Upper lobe of left lung (tissue), 6 donors: ENCODE results near the gene CARD11. TPM values are rescaled to one million over a fixed set of nuclear protein-coding genes. Genes with fewer than 3 reads are reported as not detected.
A peak's percentile ranks its signal among the peaks of the same experiment; 100 is the strongest.

Experiments
- ATAC-seq, 2 donors: fragments of 200-7000 bp; cut with Tn5 transposase; one replicate each; pipeline ENCODE4 v1.9.1; 2022; ENCODE audit warnings: mild to moderate bottlenecking in 2 of 2, moderate library complexity in 2 of 2; ENCODE audit not compliant: low FRiP score in 2 of 2
- DNase-seq, 2 donors: peaks; one replicate each; pipeline ENCODE4 v3.0.0-alpha.2; 2019 to 2020
- H3K27ac ChIP-seq, 4 donors: fragments of 200-600 bp; sonication (generic); one replicate each; pipeline ENCODE4 v1.5.1; 2016 to 2019
- H3K27me3 ChIP-seq, 4 donors: fragments of 200-600 bp; sonication (generic); one replicate each; pipeline ENCODE4 v1.5.1; 2017 to 2019
- H3K36me3 ChIP-seq, 4 donors: fragments of 200-600 bp; sonication (generic); one replicate each; pipeline ENCODE4 v1.5.1; 2016 to 2019
- H3K4me1 ChIP-seq, 4 donors: fragments of 200-600 bp; sonication (generic); one replicate each; pipeline ENCODE4 v1.5.1; 2018 to 2019
- H3K4me3 ChIP-seq, 4 donors: fragments of 200-600 bp; sonication (generic); one replicate each; pipeline ENCODE4 v1.5.1; 2017 to 2019; ENCODE audit warnings: mild to moderate bottlenecking in 2 of 4, moderate library complexity in 1 of 4
- H3K9me3 ChIP-seq, 4 donors: fragments of 200-600 bp; sonication (generic); one replicate each; pipeline ENCODE4 v1.5.1; 2018 to 2019
- EP300 ChIP-seq, 4 donors: sonication (generic); formaldehyde crosslinking; IDR thresholded peaks; one replicate each; pipeline ENCODE4 v1.5.1; 2017; ENCODE audit warnings: antibody characterized with exemption in 4 of 4, control low read depth in 2 of 4
- POLR2A ChIP-seq, 4 donors: fragments of 450-650 bp; IDR thresholded peaks; one replicate each; pipeline ENCODE4 v1.5.1; 2016 to 2017; ENCODE audit warnings: antibody characterized with exemption in 4 of 4, mild to moderate bottlenecking in 2 of 4
- POLR2AphosphoS5 ChIP-seq, 2 donors: sonication (generic); formaldehyde crosslinking; IDR thresholded peaks; one replicate each; pipeline ENCODE4 v1.5.1; 2017; ENCODE audit warnings: antibody characterized with exemption in 2 of 2
- WGBS, 2 donors: methylation state at CpG; one replicate each; pipeline ENCODE4 v1.1.5; 2017 to 2018; 5-methylcytosine and 5-hydroxymethylcytosine counted together
- total RNA-seq, 6 donors: library from RNA; depleted of rRNA in 4 of 6; stranded (reverse); fragments of >200 nt in 4 of 6; gene quantifications; one replicate each; pipeline versions ENCODE4 v1.1.0 to v1.2.1, GENCODE V29; 2016 to 2021
- TF ChIP-seq, protein P1 (sequence below), 6 experiments: fragments of 450-650 bp in 4 of 6; fragments of 200-600 bp in 2 of 6; sonication (generic) in 2 of 6; IDR thresholded peaks; one replicate each; pipeline ENCODE4 v1.5.1; 2016 to 2019; ENCODE audit warnings: antibody characterized with exemption in 6 of 6
- donor health status: DM: no; HTN: no; CAD: no; lungs with moderate emphysema.
- donor health status: DM: no; HTN: yes; CAD: no; lungs with severe emphysema.

Gene CARD11
- total RNA-seq, 6 donors from 2014 or later, result 2.8 to 16.8 (median 6.8) TPM

DNA sequence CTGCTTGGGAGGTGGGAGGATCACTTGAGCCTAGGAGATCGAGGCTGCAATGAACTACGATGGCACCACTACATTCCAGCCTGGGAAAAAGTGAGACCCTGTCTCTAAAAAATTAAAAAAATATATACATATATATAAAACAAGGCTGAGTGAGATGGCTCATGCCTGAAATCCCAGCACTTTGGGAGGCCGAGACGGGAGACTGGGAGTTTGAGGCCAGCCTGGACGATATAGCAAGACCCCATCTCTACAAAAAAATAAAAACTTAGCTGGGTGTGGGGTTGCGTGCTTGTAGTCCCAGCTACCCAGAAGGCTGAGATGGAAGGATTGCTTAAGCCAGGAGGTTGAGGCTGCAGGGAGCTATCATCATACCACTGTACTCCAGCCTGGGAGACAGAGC, 87.6 kb downstream of the CARD11 start:
- DNase-seq (peak in 1 of 2 donors; percentile 2), ATAC-seq (no peak)
- TF ChIP-seq POLR2AphosphoS5 (IDR thresholded peaks at IDR 0.05) (no peak), POLR2A (IDR thresholded peaks at IDR 0.05) (no peak), EP300 (IDR thresholded peaks at IDR 0.05) (no peak)
- TF ChIP-seq, protein P1, sequence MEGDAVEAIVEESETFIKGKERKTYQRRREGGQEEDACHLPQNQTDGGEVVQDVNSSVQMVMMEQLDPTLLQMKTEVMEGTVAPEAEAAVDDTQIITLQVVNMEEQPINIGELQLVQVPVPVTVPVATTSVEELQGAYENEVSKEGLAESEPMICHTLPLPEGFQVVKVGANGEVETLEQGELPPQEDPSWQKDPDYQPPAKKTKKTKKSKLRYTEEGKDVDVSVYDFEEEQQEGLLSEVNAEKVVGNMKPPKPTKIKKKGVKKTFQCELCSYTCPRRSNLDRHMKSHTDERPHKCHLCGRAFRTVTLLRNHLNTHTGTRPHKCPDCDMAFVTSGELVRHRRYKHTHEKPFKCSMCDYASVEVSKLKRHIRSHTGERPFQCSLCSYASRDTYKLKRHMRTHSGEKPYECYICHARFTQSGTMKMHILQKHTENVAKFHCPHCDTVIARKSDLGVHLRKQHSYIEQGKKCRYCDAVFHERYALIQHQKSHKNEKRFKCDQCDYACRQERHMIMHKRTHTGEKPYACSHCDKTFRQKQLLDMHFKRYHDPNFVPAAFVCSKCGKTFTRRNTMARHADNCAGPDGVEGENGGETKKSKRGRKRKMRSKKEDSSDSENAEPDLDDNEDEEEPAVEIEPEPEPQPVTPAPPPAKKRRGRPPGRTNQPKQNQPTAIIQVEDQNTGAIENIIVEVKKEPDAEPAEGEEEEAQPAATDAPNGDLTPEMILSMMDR (IDR thresholded peaks at IDR 0.05), result no peak
- H3K27ac ChIP-seq, result no peak overlapping the region
- no peaks in the 10 kb centered on the region for H3K36me3 ChIP-seq
- H3K4me1 ChIP-seq, result peaks cover 0 to 3% (median under 1%) of the 10 kb centered on the region in 4 donors
- H3K4me3 ChIP-seq, result no peak overlapping the region
- WGBS, 2 donors, result 89 to 97% methylated on average over 6 of the region's 6 CpGs
- no peaks in the 10 kb centered on the region for H3K27me3 ChIP-seq
- H3K9me3 ChIP-seq, result no peaks in the 10 kb centered on the region

- 73 to 92% methylated on average over 4 of the region's 4 CpGs for WGBS, 2 donors
- Histone ChIP-seq H3K4me1 (peaks cover 0 to 5% (median 2%) of the 10 kb centered on the region in 4 donors), H3K9me3 (no peaks in the 10 kb centered on the region), H3K27ac (no peak overlapping the region), H3K36me3 (no peaks in the 10 kb centered on the region), H3K4me3 (no peak overlapping the region), H3K27me3 (no peaks in the 10 kb centered on the region)
- DNase-seq, result peak in 1 of 2 donors; percentile 14
- TF ChIP-seq EP300 (IDR thresholded peaks at IDR 0.05), result no peak
- TF ChIP-seq POLR2A (IDR thresholded peaks at IDR 0.05), result no peak
- no peak for TF ChIP-seq POLR2AphosphoS5 (IDR thresholded peaks at IDR 0.05)
- TF ChIP-seq, protein P1 (IDR thresholded peaks at IDR 0.05), result no peak
- ATAC-seq, result no peak
Observed at GRCh38 chr7:2955269-2955668, 88.4 kb downstream of the CARD11 start.

GRCh38 chr7:2954433-2954853, 89.2 kb downstream of the CARD11 start:
- no peak for TF ChIP-seq EP300 (IDR thresholded peaks at IDR 0.05)
- peak in 1 of 2 donors; percentile 10 for TF ChIP-seq POLR2AphosphoS5 (IDR thresholded peaks at IDR 0.05)
- ATAC-seq (peak in 1 of 2 donors; percentile 28), DNase-seq (peak; percentile 41 to 52)
- Histone ChIP-seq H3K4me1 (peaks cover 0 to 5% (median 2%) of the 10 kb centered on the region in 4 donors), H3K36me3 (no peaks in the 10 kb centered on the region), H3K27ac (no peak overlapping the region), H3K27me3 (no peaks in the 10 kb centered on the region), H3K9me3 (no peaks in the 10 kb centered on the region), H3K4me3 (no peak overlapping the region)
- WGBS, 2 donors, result 42 to 78% methylated on average over 4 to 10 of the region's 11 CpGs

GRCh38 chr7:2953588-2954407, 89.9 kb downstream of the CARD11 start:
- ATAC-seq (no peak), DNase-seq (peak; percentile 23 to 43)
- TF ChIP-seq POLR2A (IDR thresholded peaks at IDR 0.05) (no peak), EP300 (IDR thresholded peaks at IDR 0.05) (no peak), POLR2AphosphoS5 (IDR thresholded peaks at IDR 0.05) (no peak)
- TF ChIP-seq, protein P1 (IDR thresholded peaks at IDR 0.05), result no peak
- H3K4me1 ChIP-seq, result peaks cover 0 to 5% (median 2%) of the 10 kb centered on the region in 4 donors
- no peak overlapping the region for H3K4me3 ChIP-seq
- H3K36me3 ChIP-seq, result no peaks in the 10 kb centered on the region
- no peaks in the 10 kb centered on the region for H3K27me3 ChIP-seq
- H3K9me3 ChIP-seq, result no peaks in the 10 kb centered on the region
- WGBS, 2 donors, result 58 to 80% methylated on average over 6 to 10 of the region's 11 CpGs
- H3K27ac ChIP-seq, result no peak overlapping the region

- no peak for ATAC-seq
- WGBS, 2 donors, result 56 to 72% methylated on average over 5 of the region's 5 CpGs
- no peak overlapping the region for H3K4me3 ChIP-seq
- no peaks in the 10 kb centered on the region for H3K36me3 ChIP-seq
- no peaks in the 10 kb centered on the region for H3K27me3 ChIP-seq
- H3K4me1 ChIP-seq, result peaks cover 0 to 5% (median 2%) of the 10 kb centered on the region in 4 donors
- H3K9me3 ChIP-seq, result no peaks in the 10 kb centered on the region
- no peak overlapping the region for H3K27ac ChIP-seq
- DNase-seq, result peak in 1 of 2 donors; percentile 18
- no peak for TF ChIP-seq POLR2A (IDR thresholded peaks at IDR 0.05)
- TF ChIP-seq, protein P1 (IDR thresholded peaks at IDR 0.05), result no peak
- no peak for TF ChIP-seq POLR2AphosphoS5 (IDR thresholded peaks at IDR 0.05)
- no peak for TF ChIP-seq EP300 (IDR thresholded peaks at IDR 0.05)
Observed at GRCh38 chr7:2953099-2953498, 90.6 kb downstream of the CARD11 start.
